Smooth muscle cell (in vitro differentiated cells): ENCODE data around the gene LHPP. TPM values are rescaled to one million over a fixed set of nuclear protein-coding genes. Genes with fewer than 3 reads are reported as not detected.

ENCODE experiments used
- DNase-seq: peaks from one replicate; lab custom pipeline; 2025; ENCODE audit not compliant: unreplicated experiment; lab: John Stamatoyannopoulos, UW
- H2AFZ ChIP-seq: fragments of 200-600 bp; sonication (generic); 2 replicates; pipeline ENCODE4 v1.6.0; 2016; ENCODE audit warnings: antibody characterized with exemption, low read depth, mild to moderate bottlenecking
- H3F3A ChIP-seq: fragments of 200-600 bp; sonication (generic); 2 replicates; pipeline ENCODE4 v1.6.0; 2017; ENCODE audit warnings: antibody characterized with exemption, low read depth
- H3K27ac ChIP-seq: fragments of 200-600 bp; sonication (generic); 2 replicates; pipeline ENCODE4 v1.5.1; 2016; ENCODE audit warnings: low read depth, mild to moderate bottlenecking
- H3K27me3 ChIP-seq: fragments of 200-600 bp; sonication (generic); 2 replicates; pipeline ENCODE4 v1.6.1; 2016; ENCODE audit warnings: low read depth, mild to moderate bottlenecking
- H3K36me3 ChIP-seq: fragments of 200-600 bp; sonication (generic); 2 replicates; pipeline ENCODE4 v1.5.1; 2016; ENCODE audit warnings: low read depth
- H3K4me1 ChIP-seq: fragments of 200-600 bp; sonication (generic); 2 replicates; pipeline ENCODE4 v1.5.1; 2016; ENCODE audit warnings: low read depth
- H3K4me2 ChIP-seq: fragments of 200-600 bp; sonication (generic); 2 replicates; pipeline ENCODE4 v1.6.0; 2016; ENCODE audit warnings: mild to moderate bottlenecking
- H3K4me3 ChIP-seq: fragments of 200-600 bp; sonication (generic); 2 replicates; pipeline ENCODE4 v1.5.1; 2016; ENCODE audit warnings: mild to moderate bottlenecking
- H3K79me2 ChIP-seq: fragments of 200-600 bp; sonication (generic); 2 replicates; pipeline ENCODE4 v1.6.0; 2016; ENCODE audit warnings: low read depth, mild to moderate bottlenecking
- H3K9ac ChIP-seq: fragments of 200-600 bp; sonication (generic); 2 replicates; pipeline ENCODE4 v1.6.0; 2016; ENCODE audit warnings: low read depth
- H3K9me3 ChIP-seq: fragments of 200-600 bp; sonication (generic); replicated peaks from 2 replicates; pipeline ENCODE4 v1.5.1; 2016; ENCODE audit warnings: low read depth
- H4K20me1 ChIP-seq: fragments of 200-600 bp; sonication (generic); 2 replicates; pipeline ENCODE4 v1.6.0; 2016; ENCODE audit warnings: low read depth
- WGBS: methylation state at CpG from one replicate; pipeline ENCODE4 v1.1.7; 2016; ENCODE audit warnings: low lambda C conversion rate; 5-methylcytosine and 5-hydroxymethylcytosine counted together
- polyA plus RNA-seq: library from polyadenylated mRNA; unstranded; fragments of >200 nt; fragmentation: Nextera tagmentation; extraction: Ambion mirVana; gene quantifications from 2 replicates; pipeline ENCODE4 v1.2.1, GENCODE V29; 2016
- total RNA-seq: library from RNA; depleted of rRNA; stranded (reverse); fragments of >200 nt; gene quantifications from 2 replicates; pipeline ENCODE4 v1.2.3, GENCODE V29; 2014
- TF ChIP-seq, protein P1 (sequence below): fragments of 200-600 bp; sonication (generic); IDR thresholded peaks from 2 replicates; pipeline ENCODE4 v1.5.1; 2017; ENCODE audit warnings: borderline replicate concordance, mild to moderate bottlenecking, antibody characterized with exemption; ENCODE audit not compliant: insufficient read depth, poor library complexity, severe bottlenecking

Gene LHPP
- total and polyA plus RNA-seq, 2 experiments from 2014 or later: 7.6 to 14.0 TPM

DNA sequence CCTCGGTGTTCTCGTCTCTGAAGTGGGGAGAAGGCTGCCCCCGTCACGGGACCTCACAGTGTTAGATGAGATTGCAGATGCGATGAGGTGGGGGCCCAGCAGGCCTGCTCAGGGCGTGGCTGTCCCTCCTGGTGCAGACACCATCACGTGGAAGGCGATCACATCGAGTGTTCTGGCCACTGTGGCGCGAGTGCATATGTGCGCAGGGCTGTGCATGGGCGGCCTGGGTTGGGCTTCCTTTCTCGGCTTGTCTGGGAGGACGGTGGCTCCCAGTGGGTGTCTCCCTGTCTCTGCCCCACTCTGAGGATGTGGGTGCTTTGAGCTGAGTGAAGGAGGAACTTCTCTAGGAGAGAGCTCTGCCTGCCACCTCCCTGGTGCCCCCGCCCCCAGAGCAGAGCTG lies 83.1 kb downstream of the LHPP start:
- Histone ChIP-seq H4K20me1 (no peaks in the 10 kb centered on the region), H3K27ac (no peak overlapping the region), H3K27me3 (no peaks in the 10 kb centered on the region), H3K9ac (no peak overlapping the region), H3F3A (no peaks in the 10 kb centered on the region), H3K4me1 (no peaks in the 10 kb centered on the region), H3K36me3 (no peaks in the 10 kb centered on the region), H2AFZ (no peak overlapping the region), H3K4me2 (no peak overlapping the region), H3K79me2 (no peaks in the 10 kb centered on the region), H3K4me3 (no peak overlapping the region), H3K9me3 (no peaks in the 10 kb centered on the region)
- DNase-seq: no peak
- 95% methylated on average over 16 of the region's 16 CpGs for WGBS
- TF ChIP-seq, protein P1, sequence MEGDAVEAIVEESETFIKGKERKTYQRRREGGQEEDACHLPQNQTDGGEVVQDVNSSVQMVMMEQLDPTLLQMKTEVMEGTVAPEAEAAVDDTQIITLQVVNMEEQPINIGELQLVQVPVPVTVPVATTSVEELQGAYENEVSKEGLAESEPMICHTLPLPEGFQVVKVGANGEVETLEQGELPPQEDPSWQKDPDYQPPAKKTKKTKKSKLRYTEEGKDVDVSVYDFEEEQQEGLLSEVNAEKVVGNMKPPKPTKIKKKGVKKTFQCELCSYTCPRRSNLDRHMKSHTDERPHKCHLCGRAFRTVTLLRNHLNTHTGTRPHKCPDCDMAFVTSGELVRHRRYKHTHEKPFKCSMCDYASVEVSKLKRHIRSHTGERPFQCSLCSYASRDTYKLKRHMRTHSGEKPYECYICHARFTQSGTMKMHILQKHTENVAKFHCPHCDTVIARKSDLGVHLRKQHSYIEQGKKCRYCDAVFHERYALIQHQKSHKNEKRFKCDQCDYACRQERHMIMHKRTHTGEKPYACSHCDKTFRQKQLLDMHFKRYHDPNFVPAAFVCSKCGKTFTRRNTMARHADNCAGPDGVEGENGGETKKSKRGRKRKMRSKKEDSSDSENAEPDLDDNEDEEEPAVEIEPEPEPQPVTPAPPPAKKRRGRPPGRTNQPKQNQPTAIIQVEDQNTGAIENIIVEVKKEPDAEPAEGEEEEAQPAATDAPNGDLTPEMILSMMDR: no peak

- Histone ChIP-seq H3K27ac (no peak overlapping the region), H3K4me1 (no peaks in the 10 kb centered on the region), H2AFZ (no peak overlapping the region), H3K9ac (no peak overlapping the region), H3K36me3 (no peaks in the 10 kb centered on the region), H3K79me2 (no peaks in the 10 kb centered on the region), H4K20me1 (no peaks in the 10 kb centered on the region), H3K4me3 (no peak overlapping the region), H3F3A (no peaks in the 10 kb centered on the region), H3K4me2 (no peak overlapping the region), H3K27me3 (no peaks in the 10 kb centered on the region), H3K9me3 (no peaks in the 10 kb centered on the region)
- 86% methylated on average over 23 of the region's 23 CpGs for WGBS
- TF ChIP-seq, protein P1: no peak
- DNase-seq: no peak
Measured at GRCh38 chr10:124545351-124546054, 83.9 kb downstream of the LHPP start.

DNA sequence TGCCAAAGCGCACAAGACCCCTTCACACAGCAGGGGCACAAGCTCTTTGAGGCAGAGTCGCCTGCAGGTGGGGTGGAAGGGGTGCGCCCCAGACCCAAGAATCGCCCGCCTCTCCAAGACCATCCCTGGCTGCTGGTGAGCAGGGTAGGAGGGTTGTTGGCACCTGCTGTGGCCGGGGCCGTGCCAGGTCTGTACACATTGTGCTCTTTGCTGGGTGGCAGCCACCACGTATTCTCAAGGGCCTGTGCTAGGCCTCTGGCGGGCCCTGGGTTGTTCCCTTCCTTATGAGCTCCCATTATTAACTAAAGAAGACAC lies 84.4 kb downstream of the LHPP start:
- no peak overlapping the region for H3K9ac ChIP-seq
- H3K27me3 ChIP-seq: no peaks in the 10 kb centered on the region
- no peaks in the 10 kb centered on the region for H4K20me1 ChIP-seq
- H3F3A ChIP-seq: no peaks in the 10 kb centered on the region
- H3K79me2 ChIP-seq: no peaks in the 10 kb centered on the region
- H3K9me3 ChIP-seq: no peaks in the 10 kb centered on the region
- H3K4me3 ChIP-seq: no peak overlapping the region
- no peak overlapping the region for H3K27ac ChIP-seq
- TF ChIP-seq, protein P1: no peak
- H2AFZ ChIP-seq: no peak overlapping the region
- no peaks in the 10 kb centered on the region for H3K4me1 ChIP-seq
- DNase-seq: no peak
- 98% methylated on average over 8 of the region's 9 CpGs for WGBS
- H3K36me3 ChIP-seq: no peaks in the 10 kb centered on the region
- H3K4me2 ChIP-seq: no peak overlapping the region
